C4-2B (cell line): Measurements from ENCODE around the gene PDZRN4.

Experiments
- CTCF ChIP-seq: fragments of 450-650 bp; conservative IDR thresholded peaks from 2 replicates; pipeline ENCODE4 v1.5.1; 2017; ENCODE audit warnings: mild to moderate bottlenecking
- ZFX ChIP-seq: fragments of 450-650 bp; IDR thresholded peaks from 2 replicates; pipeline ENCODE4 v1.6.1; 2017

GRCh38 chr12:41213648-41214047 lies 25.5 kb downstream of the PDZRN4 start:
- TF ChIP-seq CTCF: no peak
- TF ChIP-seq ZFX: no peak
